ENCODE results near the gene SLC25A23.

SLC25A23 gene

DNA sequence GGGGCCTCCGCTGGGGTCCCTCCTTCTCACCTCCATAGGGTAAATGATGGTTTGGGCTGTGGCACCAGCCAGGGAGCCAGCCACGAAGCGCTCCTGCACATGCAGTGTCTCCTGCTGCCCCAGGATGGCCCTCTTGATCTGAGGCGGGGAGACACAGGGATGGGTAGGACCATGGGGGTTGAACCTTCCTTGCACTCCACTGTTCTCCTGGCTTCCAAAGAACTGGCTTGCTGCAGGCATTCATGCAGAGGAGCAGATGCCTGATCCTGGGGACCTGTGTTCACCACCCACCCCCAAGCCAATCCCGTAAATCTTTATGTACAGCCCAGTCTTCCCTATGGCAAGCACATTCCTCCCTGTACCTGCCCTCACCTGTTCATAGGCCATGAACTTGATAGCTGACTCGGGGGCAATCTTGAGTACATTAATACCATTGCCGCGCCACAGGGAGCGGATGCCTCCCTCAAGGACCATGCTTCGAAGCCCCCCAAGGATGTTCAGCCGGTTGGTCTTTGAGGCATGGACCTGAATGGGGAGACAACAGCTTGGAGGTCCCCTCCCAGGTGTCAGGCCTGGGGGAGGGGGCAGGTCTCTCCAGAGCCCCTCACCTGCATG is 5.5 kb downstream of the SLC25A23 start:
- no peak for DNase-seq (ENCODE audit: low read depth)
- no peak overlapping the region for H3K4me3 ChIP-seq (ENCODE audit: low read depth, low read length)

DNA sequence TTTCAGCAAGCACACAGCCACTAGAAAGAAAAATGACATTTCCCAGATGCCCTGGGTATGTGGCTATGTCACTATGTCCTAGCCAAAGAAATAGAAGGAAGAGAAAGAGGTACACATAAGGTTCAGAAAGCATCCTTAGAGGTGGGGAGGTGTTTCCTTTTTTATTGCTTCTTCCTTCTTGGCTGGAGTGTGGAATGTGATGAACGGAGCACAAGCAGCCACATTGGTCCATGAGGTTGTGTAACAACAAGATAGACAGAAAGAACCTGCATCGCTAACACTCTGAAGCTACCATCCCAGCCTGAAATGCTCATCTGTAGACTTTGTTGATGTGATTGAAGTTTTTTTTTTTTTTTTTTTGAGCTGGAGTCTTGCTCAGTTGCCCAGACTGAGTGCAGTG is 6.7 kb downstream of the SLC25A23 start:
- H3K4me3 ChIP-seq (ENCODE audit: low read depth, low read length) = no peak overlapping the region
- TF ChIP-seq, protein P1, sequence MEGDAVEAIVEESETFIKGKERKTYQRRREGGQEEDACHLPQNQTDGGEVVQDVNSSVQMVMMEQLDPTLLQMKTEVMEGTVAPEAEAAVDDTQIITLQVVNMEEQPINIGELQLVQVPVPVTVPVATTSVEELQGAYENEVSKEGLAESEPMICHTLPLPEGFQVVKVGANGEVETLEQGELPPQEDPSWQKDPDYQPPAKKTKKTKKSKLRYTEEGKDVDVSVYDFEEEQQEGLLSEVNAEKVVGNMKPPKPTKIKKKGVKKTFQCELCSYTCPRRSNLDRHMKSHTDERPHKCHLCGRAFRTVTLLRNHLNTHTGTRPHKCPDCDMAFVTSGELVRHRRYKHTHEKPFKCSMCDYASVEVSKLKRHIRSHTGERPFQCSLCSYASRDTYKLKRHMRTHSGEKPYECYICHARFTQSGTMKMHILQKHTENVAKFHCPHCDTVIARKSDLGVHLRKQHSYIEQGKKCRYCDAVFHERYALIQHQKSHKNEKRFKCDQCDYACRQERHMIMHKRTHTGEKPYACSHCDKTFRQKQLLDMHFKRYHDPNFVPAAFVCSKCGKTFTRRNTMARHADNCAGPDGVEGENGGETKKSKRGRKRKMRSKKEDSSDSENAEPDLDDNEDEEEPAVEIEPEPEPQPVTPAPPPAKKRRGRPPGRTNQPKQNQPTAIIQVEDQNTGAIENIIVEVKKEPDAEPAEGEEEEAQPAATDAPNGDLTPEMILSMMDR (IDR thresholded peaks at IDR 0.05; ENCODE audit: control insufficient read depth, extremely low read depth, insufficient read depth) = no peak
- DNase-seq (ENCODE audit: low read depth) = no peak

More for the DNA sequence above, 5.5 kb downstream of the SLC25A23 start:
- TF ChIP-seq, protein P1 (IDR thresholded peaks at IDR 0.05; ENCODE audit: control insufficient read depth, extremely low read depth, insufficient read depth) = no peak

DNA sequence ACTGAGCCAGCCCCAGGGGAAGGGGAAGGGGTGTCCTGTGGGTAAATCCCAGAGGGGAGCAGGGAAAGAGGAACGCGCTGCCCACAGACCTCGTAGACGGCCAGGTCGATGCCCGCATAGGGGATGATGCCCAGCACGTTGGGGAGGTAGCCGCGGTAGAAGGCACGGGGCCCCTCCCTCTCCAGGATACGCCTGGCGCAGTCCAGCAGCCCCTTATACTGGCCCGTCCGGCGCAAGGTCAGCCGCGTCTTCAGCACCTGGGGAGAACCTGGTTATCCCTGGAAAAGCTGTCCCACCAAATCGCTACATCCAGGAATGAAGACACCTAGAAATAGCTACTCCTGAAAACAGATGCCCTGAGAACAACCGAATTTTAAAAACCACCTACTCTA is 7.4 kb downstream of the SLC25A23 start:
- H3K4me3 ChIP-seq (ENCODE audit: low read depth, low read length) = no peak overlapping the region
- DNase-seq (ENCODE audit: low read depth) = no peak
- TF ChIP-seq, protein P1 (IDR thresholded peaks at IDR 0.05; ENCODE audit: control insufficient read depth, extremely low read depth, insufficient read depth) = no peak

DNA sequence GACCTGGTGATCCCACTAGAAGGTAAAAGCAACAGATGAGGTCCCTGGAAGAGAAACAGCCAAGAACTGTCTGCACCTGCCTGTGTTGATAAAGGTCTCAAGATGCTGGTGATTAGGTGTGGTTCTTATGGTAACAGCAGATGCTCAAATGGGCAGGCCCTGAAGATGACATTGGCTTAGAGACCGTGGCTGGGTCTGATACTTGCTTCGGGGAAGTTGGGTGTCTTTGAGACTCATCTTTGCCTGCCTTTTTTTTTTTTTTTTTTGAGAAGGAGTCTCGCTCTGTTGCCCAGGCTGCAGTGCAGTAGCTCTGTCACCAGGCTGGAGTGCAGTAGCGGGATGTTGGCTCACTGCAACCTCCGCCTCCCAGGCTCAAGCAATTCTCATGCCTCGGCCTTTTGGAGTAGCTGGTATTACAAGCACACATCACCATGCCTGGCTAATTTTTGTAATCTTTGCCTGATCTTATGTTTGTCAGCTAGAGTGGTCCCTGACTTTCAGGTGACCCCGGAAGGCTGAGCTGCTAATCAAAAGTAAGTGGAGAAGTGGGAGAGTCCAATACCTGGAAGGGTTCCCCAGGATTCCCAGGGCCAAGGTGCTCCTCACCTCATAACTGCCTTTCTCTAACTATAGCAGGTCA is 7.9 kb downstream of the SLC25A23 start:
- H3K4me3 ChIP-seq (ENCODE audit: low read depth, low read length) = no peak overlapping the region
- TF ChIP-seq, protein P1 (IDR thresholded peaks at IDR 0.05; ENCODE audit: control insufficient read depth, extremely low read depth, insufficient read depth) = no peak
- DNase-seq (ENCODE audit: low read depth) = no peak

DNA sequence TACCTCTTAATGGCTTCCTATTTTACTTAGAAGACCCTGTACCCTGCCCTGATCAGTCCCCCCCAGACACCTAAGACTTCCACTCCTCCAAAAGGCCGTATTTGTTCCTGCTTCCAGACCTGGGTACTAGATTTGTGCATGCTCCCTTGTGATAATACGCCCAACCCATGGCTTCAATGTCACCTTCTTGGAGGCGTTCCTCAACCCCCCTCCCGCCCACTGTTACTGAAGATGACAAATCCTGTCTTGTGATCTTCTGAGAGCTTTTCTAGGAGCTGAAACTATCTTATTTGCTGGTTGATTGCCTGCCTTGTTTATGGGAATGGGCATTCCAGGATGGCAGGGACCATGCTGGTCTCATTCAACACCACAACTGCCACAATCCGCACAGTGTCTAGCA is 9.4 kb downstream of the SLC25A23 start:
- DNase-seq (ENCODE audit: low read depth) = no peak
- no peak overlapping the region for H3K4me3 ChIP-seq (ENCODE audit: low read depth, low read length)
- TF ChIP-seq, protein P1 (IDR thresholded peaks at IDR 0.05; ENCODE audit: control insufficient read depth, extremely low read depth, insufficient read depth) = no peak

DNA sequence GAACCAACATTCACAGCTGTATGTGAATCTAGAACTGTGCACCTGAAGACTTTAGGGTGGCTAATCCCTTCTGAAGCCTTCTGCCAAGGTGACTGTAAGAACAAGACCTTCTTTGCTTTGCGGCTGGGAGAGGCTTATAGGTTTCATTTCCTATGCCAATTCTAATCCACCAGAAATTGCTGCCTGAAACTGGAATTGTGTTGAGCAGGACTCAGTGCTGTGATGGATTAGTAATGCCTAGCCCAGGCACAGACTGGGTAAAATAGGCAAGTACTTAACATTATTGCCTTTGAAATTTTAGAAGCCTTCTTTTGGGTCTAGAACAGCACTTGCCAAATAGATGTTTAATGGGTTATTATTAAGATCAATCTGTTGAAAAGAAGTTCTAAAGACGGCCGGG is 11.5 kb downstream of the SLC25A23 start:
- no peak overlapping the region for H3K4me3 ChIP-seq (ENCODE audit: low read depth, low read length)
- TF ChIP-seq, protein P1 (IDR thresholded peaks at IDR 0.05; ENCODE audit: control insufficient read depth, extremely low read depth, insufficient read depth) = no peak
- no peak for DNase-seq (ENCODE audit: low read depth)

DNA sequence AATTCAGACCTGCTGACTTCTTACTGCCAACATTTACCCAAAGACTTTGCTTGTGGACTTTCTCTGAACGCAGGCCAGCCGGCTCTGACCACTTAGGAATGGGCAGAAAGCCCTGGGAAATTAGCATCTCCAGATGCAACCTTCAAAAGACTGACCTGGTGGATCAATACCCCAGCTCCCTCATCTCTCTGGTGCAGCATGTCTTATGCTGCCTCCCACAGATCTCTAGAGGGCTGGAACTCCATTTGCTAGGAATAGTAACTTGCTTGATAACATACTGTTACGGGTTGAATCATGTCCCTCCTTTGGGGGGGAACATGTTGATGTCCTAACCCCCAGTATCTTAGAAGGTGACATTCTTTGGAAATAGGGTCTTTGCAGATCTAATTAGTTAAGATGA is 13.1 kb downstream of the SLC25A23 start:
- TF ChIP-seq, protein P1 (IDR thresholded peaks at IDR 0.05; ENCODE audit: control insufficient read depth, extremely low read depth, insufficient read depth) = no peak
- DNase-seq (ENCODE audit: low read depth) = no peak

More for the DNA sequence above, 13.1 kb downstream of the SLC25A23 start:
- H3K4me3 ChIP-seq (ENCODE audit: low read depth, low read length) = no peak overlapping the region
